22Rv1 (cell line): ENCODE measurements around the gene NCK2.

Experiments
- ZFX ChIP-seq: fragments of 450-650 bp; IDR thresholded peaks from 2 replicates; pipeline ENCODE4 v1.6.1; 2017; ENCODE audit warnings: antibody characterized with exemption, borderline replicate concordance
- TF ChIP-seq, protein P1 (sequence below): fragments of 450-650 bp; IDR thresholded peaks from 2 replicates; pipeline ENCODE4 v1.5.1; 2017; ENCODE audit warnings: mild to moderate bottlenecking

DNA sequence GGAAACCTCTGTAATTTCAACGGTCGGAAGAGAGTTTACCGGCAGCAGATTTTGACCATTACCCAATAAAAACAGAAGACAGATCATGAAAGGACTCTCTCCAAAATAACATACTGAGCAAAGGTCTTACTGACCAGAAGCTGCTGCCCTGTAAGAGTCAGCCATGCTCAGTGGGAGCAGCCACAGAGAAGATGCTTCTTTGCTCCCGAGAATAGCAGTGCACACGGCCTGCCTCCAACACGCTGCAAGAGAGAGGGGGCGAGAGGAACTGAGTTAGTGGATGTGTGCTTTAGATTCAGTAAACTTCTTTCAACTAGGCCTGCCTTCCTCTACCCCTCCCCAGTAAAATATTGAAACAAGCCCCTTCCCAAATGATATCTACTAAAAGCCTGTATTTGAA, 103.7 kb downstream of the NCK2 start:
- TF ChIP-seq, protein P1, sequence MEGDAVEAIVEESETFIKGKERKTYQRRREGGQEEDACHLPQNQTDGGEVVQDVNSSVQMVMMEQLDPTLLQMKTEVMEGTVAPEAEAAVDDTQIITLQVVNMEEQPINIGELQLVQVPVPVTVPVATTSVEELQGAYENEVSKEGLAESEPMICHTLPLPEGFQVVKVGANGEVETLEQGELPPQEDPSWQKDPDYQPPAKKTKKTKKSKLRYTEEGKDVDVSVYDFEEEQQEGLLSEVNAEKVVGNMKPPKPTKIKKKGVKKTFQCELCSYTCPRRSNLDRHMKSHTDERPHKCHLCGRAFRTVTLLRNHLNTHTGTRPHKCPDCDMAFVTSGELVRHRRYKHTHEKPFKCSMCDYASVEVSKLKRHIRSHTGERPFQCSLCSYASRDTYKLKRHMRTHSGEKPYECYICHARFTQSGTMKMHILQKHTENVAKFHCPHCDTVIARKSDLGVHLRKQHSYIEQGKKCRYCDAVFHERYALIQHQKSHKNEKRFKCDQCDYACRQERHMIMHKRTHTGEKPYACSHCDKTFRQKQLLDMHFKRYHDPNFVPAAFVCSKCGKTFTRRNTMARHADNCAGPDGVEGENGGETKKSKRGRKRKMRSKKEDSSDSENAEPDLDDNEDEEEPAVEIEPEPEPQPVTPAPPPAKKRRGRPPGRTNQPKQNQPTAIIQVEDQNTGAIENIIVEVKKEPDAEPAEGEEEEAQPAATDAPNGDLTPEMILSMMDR, result no peak
- TF ChIP-seq ZFX, result no peak
